Kidney glomerular epithelial cell (primary cell): ENCODE data around the gene MYL9.
"Not testable (repeated sequence)": the region's sequence is repeated elsewhere in the genome, so short reads cannot be mapped to it uniquely, and the experiment has no call there.

Experiments
- DNase-seq: peaks from one replicate; lab custom pipeline; 2025; lab: John Stamatoyannopoulos, UW

Gene MYL9

GRCh38 chr20:36541227-36541767 is at the start of gene MYL9:
Gene MYL9 (plus strand): TSS chr20:36541519. CDS start chr20:36544885, 3,366 bp downstream.
- peak; percentile 64 for DNase-seq

DNA sequence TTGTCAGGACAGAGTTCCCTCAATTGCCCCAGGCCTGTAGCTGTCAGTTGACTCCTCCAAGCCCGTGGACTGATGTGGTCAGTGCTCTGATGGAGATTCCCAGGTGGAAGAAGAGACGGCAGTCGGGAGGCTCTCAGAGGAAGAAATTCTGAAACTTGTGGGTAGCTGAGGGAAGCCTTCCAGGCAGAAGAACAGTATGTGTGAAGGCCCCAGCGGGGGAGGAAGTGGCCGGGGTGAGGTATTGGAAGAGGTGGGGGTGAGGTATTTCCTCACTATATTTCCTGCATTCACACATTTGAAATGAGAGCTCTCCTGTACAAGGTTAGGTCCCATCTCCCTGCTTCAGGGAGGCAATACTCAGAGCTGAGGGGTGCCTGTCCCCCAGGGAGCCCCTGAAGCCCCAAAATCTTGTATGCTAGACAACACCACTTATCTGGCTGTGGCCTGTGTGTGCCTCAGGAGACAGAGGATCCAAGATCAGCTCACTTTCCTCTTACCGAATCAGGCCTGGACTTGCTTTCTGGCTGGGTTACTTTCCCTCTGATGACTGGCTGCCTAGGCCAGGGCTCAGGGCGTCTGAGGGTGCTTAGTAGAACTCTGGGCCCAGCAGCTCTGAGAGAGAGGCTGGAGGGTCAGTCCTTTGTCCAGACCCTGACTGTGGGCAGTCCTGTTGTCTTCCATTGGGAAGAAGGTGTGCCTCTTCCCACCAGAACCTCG is 49.3 kb upstream of the MYL9 start:
- no peak for DNase-seq

- no peak for DNase-seq
These were observed 48.1 kb upstream of the MYL9 start for GRCh38 chr20:36493051-36493800.

GRCh38 chr20:36493801-36494114 is 47.6 kb upstream of the MYL9 start:
- peak; percentile 82 for DNase-seq

GRCh38 chr20:36496707-36497669 is 44.3 kb upstream of the MYL9 start:
- DNase-seq, result no peak

GRCh38 chr20:36497856-36498255 is 43.5 kb upstream of the MYL9 start:
- DNase-seq, result no peak

DNA sequence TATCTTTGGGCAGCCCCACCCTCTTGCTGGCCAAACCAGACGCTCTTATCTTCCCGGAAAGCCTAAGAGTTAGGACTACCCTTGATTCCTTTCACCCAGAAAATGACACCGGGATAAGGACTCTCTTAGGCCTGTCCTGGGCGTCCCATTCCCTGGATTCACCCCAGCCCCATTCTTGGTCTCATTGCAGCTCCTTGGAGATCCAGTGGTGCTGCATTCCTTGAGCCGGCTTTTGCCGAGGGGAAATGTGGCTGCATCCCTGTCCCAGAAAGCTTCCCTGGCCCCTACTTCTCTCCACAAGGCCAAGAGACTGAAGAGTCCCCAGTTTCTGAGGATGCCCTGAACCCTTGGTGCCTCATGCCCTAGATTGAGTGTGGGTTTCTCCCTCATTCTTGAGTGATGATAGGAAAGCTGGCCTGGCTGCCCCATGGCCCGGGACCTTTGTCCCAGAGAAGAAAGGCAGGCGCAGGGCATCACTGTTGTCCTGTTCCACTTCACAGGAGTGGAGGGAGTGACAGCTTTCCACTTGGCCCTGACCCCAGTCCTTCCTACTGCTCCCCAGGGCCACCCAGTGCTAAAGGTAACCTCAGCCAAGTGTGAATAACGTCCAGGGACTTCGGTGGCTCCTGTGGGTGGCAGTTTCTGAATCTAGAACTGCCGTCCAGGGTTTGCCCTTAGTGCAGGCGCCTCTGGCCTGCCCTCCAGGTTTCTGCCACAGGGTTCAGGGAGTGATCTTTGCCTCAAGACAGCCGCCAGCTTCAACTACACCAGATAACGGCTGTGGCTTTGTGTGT is 42.7 kb upstream of the MYL9 start:
- DNase-seq, result no peak

GRCh38 chr20:36499211-36499610 is 42.1 kb upstream of the MYL9 start:
- no peak for DNase-seq

- DNase-seq, result no peak
These were observed 41.4 kb upstream of the MYL9 start for GRCh38 chr20:36499723-36500501.

GRCh38 chr20:36501367-36502006 is 39.8 kb upstream of the MYL9 start:
- DNase-seq, result no peak

- no peak for DNase-seq
These were observed 37.0 kb upstream of the MYL9 start for GRCh38 chr20:36504295-36504694.

GRCh38 chr20:36506253-36506652 is 35.1 kb upstream of the MYL9 start:
- DNase-seq, result no peak

GRCh38 chr20:36507746-36508145 is 33.6 kb upstream of the MYL9 start:
- DNase-seq, result no peak

DNA sequence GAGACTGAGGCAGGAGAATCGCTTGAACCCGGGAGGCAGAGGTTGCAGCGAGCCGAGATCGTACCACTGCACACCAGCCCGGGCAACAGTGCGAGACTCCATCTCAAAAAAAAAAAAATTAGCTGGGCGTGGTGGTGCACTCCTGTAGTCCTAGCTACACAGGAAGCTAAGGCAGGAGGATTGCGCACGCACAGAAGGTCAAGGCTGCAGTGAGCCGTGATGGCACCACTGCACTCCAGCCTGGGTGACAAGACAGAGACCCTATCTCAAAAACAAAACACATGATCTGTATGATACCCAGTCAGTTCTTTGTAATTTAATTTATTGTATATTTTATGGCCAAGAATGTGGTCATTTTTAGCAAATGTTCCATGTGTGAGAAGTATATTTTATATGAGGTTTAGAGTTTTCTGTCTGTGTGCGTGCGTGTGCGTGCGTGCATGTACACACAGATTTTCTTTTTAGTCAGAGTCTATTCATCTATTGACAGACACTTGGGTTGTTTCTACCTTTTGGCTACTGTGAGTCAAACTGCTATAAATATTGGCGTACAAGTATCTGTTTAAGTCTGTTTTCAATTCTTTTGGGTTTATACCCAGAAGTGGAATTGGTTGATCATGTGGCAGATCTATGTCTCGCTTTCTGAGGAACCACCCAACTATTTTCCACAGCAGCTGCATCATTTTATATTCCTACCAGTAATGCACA is 22.2 kb upstream of the MYL9 start:
- no peak for DNase-seq

DNA sequence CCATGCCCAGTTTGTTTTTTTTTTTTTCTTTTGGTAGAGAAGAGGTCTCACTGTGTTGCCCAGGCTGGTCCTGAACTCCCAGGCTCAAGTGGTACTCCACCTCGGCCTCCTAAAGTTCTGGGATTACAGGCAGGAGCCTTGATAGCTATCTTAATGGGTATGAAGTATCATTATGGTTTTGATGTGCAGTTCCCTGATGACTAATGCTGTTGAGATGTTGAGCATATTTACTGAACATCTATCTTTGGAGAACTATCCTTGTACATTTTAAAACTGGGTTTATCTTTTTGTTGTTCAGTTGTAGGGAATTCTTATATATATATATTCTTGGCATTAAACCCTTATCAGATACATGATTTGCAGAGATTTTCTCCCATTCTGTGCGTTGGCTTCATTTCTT is 21.4 kb upstream of the MYL9 start:
- no peak for DNase-seq

DNA sequence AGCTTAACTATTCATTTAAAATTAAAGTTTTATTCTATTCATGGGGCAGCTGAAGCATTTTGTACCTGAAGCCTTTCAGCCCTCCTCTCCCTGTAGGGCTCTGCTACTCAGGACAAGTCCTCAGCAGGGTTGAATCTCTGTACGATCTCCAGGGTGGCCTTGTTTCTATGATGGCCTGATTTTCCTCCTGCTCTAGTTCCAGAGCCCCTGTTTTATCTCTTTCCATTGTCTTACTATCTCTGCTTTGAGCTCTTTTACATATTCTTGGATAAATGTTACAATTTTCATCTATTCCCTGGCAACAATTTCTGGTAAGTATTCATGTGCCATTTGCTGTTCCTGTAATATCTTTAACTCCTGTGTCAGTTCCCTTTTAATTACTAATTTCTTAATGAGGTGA is 19.8 kb upstream of the MYL9 start:
- DNase-seq, result no peak

DNA sequence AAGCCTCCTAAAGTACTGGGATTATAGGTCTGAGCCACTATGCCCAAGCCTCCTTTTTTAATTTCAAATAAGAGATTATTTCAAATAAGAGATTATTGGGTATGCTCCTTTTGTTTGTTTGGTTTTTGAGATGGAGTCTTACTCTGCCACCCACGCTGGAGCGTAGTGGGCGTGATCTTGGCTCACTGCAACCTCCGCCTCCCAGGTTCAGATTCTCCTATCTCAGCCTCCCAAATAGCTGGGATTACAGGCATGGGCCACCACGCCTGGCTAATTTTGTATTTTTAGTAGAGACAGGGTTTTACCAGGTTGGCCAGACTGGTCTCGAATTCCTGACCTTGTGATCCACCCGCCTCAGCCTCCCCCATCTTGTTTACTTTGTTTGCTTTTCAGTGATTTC is 18.9 kb upstream of the MYL9 start:
- DNase-seq, result not testable (repeated sequence)

GRCh38 chr20:36523341-36523740 is 18.0 kb upstream of the MYL9 start:
- DNase-seq, result no peak

GRCh38 chr20:36525620-36526365 is 15.5 kb upstream of the MYL9 start:
- no peak for DNase-seq
